Measurements from ENCODE around the gene FAM237B.

FAM237B gene

DNA sequence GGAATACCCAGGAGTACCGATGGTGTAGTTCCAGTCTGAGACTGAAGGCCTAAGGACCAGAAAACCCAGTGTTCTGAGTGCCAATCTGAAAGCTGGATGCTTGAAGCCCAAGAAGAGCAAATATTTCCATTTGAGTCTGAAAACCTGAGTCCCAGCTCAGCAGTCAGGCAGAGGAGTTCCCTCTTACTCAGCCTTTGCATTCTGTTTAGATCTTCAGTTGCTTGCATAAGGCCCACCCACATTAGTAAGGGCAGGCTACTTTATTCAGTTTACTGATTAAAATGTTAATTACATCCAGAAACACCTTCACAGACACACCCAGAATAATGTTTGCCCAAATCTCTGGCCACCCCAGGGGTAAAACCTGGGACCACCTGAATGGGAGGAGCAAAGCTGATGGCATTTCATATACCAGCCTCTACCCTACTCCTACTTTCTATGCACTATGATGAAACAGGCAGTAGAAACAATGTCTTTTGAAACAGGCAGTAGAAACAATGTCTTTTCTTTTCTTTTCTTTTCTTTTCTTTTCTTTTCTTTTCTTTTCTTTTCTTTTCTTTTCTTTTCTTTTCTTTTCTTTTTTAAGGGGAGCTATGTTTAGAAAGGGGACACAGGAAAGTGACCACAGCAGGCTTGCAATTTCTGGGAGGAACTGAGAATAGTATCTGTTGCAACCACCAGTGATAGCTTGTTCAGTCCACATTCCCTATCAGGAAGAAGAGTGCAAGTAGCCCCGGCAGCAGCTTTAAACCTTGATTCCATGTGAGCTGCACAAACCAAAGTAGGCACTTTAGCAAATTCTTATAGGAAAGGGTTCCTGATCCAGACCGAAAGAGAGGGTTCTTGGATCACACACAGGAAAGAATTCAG, 30.6 kb downstream of the FAM237B start:
- DNase-seq, result no peak

DNA sequence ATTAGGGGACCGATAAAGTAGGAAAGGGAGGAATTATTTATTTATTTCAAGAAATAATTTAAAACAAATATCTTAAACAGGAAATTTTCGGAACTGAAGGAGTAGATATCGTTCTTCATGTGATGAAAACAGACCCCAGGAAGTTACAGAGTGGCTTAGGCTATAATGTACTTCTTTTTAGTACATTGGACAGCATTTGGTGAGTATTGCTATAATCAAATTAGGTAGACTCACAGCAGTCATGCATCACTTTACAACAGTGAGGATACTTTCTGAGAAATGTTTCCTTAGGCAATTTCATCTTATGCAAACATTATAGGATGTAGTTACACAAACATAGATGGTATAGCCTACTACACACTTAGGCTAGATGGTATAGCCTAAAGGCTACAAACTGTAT, 33.0 kb downstream of the FAM237B start:
- no peak for DNase-seq

DNA sequence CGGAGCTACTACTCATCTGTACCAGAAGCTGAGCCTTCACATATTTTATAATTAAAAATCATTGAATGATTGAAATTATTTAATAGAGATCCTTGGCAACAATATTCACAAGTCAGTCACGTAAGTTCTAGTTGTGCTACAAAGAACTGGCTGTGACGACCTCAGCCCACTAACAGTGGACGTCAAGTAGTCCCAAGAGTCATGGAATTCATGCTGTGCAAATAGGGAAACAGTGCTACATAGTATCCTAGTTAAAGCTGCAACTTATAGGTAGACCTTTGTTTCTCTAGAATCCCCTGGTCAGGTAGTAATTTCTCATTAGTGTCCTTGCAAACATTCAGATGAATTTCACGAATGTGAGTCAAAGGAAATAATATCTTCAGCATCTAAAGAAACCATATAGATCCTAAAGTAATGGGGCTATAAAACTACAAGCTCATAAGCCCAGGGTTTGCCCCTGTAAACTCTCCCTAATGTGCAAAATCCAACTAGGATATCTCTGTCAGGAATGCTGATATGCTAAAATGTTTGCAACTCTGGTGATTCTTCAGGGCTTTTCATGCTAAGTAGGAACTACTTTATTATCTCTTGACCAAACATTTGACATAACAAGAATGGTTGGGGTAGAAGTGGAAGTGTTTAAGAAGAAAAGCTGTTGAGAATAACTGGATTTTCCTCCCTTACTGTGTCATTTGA, 44.9 kb downstream of the FAM237B start:
- no peak for DNase-seq

DNA sequence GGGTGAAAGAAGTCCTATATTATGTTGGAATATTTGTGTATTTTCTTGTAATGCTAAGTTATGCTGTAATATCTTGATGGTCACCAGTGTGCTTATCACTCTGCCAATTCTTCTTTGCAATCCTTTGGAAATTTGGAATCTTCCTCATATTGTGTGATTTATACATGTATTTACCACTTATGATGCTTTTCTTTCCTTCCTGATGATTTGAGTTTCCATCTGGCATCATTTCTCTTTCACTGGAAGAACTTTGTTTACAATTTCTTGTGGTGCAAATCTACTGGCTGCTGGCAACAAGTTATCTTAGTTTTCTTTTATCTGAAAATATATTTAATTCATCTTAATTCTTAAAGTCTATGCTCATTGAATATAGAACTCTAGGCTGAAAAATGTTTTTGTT, 46.9 kb downstream of the FAM237B start:
- DNase-seq, result no peak

DNA sequence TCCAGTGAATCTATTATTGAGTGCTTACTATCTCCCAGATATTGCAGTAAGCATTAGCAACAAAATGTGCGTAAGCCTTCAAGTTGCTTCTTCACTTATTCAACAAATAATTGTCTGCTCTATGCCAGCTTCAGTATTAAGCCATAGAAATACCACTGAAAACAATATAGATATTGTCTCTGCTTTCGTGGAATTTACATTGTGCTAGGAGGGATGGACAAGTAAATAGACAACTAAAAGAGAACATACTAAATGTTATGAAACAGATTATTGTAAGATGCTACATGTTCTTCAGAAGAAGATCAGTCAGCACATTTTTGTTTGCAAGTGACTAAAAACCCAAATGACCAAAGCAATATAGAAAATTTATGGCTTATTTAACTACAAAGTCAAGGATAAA, 48.9 kb downstream of the FAM237B start:
- DNase-seq, result no peak

DNA sequence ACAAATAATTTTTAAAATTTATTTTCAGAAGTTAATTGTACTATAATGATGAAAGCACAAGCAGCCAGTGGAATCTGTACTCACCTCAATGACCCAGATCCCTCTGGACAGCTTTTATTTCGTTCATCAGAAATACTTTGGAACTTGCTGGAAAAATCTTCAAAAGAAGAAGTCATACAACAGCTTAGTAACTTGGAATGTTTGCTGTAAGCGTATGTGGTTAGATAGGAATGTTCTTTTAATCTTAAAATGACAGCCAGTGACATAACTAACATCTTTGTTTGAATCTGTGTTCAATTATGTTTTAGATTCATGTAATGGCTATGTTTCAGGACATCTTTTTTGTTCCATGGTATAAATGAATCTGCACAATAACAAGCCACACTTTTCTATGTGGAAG, 49.4 kb downstream of the FAM237B start:
- DNase-seq, result peak; percentile 74

DNA sequence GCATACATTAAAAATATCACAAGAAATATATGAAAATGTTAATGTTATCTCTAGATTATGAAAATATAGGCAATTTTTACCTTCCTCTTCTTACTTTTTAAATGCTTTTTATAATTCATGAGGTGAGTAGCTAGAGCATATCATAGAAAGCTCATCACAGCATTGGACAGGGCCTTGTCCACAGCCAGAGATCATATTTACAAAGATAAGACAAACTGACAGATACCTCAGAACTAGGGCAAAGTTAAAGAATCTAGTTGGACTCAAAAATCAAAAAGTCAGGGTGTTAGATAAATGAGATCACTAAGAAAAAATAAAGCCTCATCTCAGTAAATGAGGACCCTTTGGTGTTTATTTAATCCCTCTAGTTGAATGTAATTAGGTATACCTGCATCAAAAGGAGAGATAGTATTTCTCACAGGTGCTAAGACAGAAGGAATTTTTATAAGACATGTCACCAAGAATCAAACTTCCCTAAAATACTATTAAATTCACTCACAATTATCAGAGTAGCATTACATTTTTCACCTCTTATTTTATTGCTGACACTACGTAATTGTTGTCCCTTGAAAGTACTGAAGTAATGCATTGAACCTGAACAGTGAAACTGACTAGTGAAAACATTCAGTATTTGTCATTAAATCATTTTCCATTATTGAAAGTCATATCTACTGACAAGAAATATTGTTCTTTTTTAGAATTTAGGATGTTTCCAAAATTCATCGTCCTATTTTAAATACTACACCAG, 50.5 kb downstream of the FAM237B start:
- no peak for DNase-seq

DNA sequence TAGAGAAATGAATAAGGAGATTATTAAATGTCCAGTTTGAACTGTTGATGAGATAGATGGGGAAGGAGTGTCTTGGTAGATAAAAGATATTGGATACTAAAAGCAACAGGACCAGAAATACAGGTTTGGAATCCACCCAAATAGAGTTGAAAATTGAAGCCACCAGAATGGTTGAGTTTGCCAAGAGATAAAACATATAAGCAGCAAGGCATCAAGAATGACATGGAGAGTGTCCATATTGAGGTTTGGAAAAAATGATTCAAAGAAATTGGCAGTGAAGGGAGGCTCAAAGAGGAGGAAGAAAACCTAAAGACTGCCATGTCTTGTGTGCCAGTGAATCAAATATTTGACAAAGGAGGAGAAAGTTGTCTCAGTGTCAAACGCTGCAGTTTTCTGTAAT, 51.9 kb downstream of the FAM237B start:
- DNase-seq, result no peak

DNA sequence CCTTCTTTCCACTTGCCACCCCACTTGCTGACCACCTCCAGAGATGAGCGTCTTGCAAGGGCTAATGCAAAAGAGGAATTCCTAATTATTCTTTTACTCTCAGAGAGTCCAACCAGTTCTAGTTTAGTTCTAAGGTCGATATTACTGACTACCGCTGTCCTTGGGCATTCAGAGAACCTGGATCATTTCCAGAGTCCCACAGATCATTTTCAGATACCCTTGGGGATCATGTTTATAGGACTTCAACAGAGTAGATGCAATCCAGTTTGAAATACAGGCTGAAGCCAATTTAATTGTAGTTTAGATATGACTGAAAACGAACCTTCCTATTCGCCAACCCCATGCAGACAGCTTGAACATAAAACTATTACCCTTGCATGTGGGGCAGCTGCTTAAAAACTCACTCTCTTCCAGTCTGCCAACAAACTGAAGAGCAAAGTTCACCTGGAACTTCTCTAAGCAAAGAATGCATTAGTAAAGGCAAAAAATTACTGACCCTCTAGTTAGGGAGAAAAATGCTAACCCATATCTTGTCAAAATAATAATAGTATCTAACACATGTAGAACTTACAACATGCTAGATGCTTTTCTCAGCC, 53.7 kb downstream of the FAM237B start:
- no peak for DNase-seq

DNA sequence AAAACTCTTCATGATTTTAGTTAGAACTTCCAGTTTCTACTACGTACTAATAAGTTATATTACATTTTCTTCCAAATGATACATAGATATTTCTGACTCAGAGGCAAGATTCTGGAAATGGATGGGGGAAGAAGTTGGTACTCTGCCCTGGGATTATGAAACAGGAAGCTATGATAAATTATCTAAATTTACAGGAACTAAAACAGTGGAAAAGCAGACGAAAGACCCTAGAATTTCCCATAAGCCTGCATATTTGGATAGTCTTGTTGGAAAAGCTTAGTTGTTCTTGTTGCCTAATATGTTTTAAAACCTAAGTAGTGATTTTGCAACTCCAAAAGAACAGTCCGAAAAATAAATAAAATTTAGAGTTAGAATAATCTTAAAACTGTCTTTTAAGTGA, 54.3 kb downstream of the FAM237B start:
- peak; percentile 28 for DNase-seq
